ENCODE measurements around the gene ARHGAP26.
"Not testable (repeated sequence)": the region's sequence is repeated elsewhere in the genome, so short reads cannot be mapped to it uniquely, and the experiment has no call there.

ARHGAP26 gene

GRCh38 chr5:142911775-142912174 is 141.6 kb downstream of the ARHGAP26 start:
- no peak for DNase-seq

- DNase-seq: no peak
Measured at GRCh38 chr5:142913728-142914338, 143.7 kb downstream of the ARHGAP26 start.

GRCh38 chr5:142915038-142915437 is 144.9 kb downstream of the ARHGAP26 start:
- no peak for DNase-seq

GRCh38 chr5:142915813-142916424 is 145.7 kb downstream of the ARHGAP26 start:
- DNase-seq: peak; percentile 11

GRCh38 chr5:142918959-142919635 is 148.9 kb downstream of the ARHGAP26 start:
- DNase-seq: no peak

GRCh38 chr5:142920849-142921612 is 150.9 kb downstream of the ARHGAP26 start:
- no peak for DNase-seq

- peak; percentile 50 for DNase-seq
Measured at GRCh38 chr5:142922223-142922952, 152.2 kb downstream of the ARHGAP26 start.

- DNase-seq: peak; percentile 6
Measured at GRCh38 chr5:142924135-142924883, 154.1 kb downstream of the ARHGAP26 start.

GRCh38 chr5:142925795-142926194 is 155.6 kb downstream of the ARHGAP26 start:
- no peak for DNase-seq

GRCh38 chr5:142926549-142926948 is 156.4 kb downstream of the ARHGAP26 start:
- no peak for DNase-seq

- not testable (repeated sequence) for DNase-seq
Measured at GRCh38 chr5:142928999-142929398, 158.8 kb downstream of the ARHGAP26 start.

- DNase-seq: no peak
Measured at GRCh38 chr5:142929587-142929986, 159.4 kb downstream of the ARHGAP26 start.

GRCh38 chr5:142930395-142931110 is 160.4 kb downstream of the ARHGAP26 start:
- DNase-seq: no peak

- no peak for DNase-seq
Measured at GRCh38 chr5:142931896-142932686, 161.9 kb downstream of the ARHGAP26 start.

- DNase-seq: no peak
Measured at GRCh38 chr5:142934051-142934762, 164.0 kb downstream of the ARHGAP26 start.

GRCh38 chr5:142935014-142935413 is 164.8 kb downstream of the ARHGAP26 start:
- DNase-seq: no peak

GRCh38 chr5:142937374-142937773 is 167.2 kb downstream of the ARHGAP26 start:
- DNase-seq: no peak

GRCh38 chr5:142938266-142938880 is 168.2 kb downstream of the ARHGAP26 start:
- DNase-seq: no peak

GRCh38 chr5:142939006-142939405 is 168.8 kb downstream of the ARHGAP26 start:
- DNase-seq: no peak

Data from hematopoietic multipotent progenitor cell treated with erythropoietin and hydrocortisone succinate and interleukin-3 and kit ligand, for 8 days (in vitro differentiated cells).